Activated CD8-positive, alpha-beta memory T cell treated with anti-CD3 and anti-CD28 coated beads for 48 hours (primary cell): ENCODE measurements around the gene HSPB3.
"Not testable (repeated sequence)": the region's sequence is repeated elsewhere in the genome, so short reads cannot be mapped to it uniquely, and the experiment has no call there.

Source experiments
- DNase-seq, 3 experiments: peaks; one replicate each; pipeline ENCODE4 v3.0.0-alpha.2; 2020; ENCODE audit warnings: low read depth in 2 of 3, low spot score in 2 of 3

The HSPB3 gene

DNA sequence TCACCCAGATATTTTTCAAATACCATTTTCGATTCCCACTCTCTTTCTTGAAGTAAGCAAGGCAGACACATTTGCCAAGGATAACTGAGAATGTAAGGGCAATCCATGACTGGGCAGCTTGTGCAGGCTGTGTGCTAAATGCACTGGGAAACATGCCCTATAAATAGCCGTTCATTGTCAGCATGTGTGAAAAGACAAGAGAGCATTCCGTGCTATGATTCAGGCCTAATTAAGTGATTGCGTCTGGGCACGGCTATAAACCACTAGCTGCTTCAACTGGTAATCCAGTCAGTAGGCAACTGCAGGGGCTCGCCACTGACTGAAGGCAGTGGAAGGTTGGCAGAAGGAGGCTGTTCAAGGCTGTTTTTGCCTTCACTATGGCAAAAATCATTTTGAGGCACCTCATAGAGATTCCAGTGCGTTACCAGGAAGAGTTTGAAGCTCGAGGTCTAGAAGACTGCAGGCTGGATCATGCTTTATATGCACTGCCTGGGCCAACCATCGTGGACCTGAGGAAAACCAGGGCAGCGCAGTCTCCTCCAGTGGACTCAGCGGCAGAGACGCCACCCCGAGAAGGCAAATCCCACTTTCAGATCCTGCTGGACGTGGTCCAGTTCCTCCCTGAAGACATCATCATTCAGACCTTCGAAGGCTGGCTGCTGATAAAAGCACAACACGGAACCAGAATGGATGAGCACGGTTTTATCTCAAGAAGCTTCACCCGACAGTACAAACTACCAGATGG, at the start of gene HSPB3:
Gene HSPB3 (plus strand): TSS at position 287 of the 745 bp plus-strand sequence. CDS start 91 bp downstream, at position 378.
- no peak for DNase-seq

GRCh38 chr5:54411176-54411575, 44.3 kb upstream of the HSPB3 start:
- no peak for DNase-seq

DNA sequence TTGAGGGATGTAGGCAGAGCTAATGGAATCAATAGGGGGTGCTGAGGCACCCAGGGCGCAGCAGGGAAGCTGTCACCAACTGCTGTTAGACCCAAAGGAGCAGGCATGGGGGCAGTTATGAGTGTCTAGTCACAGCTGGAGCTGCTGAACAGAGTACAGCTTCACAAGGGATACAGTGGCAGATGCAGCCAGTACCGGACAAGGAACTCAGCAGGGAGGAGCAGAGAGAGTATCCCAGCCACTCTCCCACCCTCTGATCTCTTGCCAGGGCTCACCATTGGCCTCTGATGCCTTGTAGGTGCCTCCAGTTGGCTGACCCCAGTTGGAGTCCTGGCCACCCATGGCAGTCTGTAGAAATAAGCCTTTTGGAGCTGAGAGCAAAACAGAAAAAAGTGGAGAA, 42.6 kb upstream of the HSPB3 start:
- no peak for DNase-seq

GRCh38 chr5:54415147-54415546, 40.4 kb upstream of the HSPB3 start:
- no peak for DNase-seq

- no peak for DNase-seq
These were observed 39.5 kb upstream of the HSPB3 start for GRCh38 chr5:54415896-54416601.

- not testable (repeated sequence) for DNase-seq
These were observed 35.7 kb upstream of the HSPB3 start for GRCh38 chr5:54419573-54420423.

- not testable (repeated sequence) for DNase-seq
These were observed 35.0 kb upstream of the HSPB3 start for GRCh38 chr5:54420511-54420910.

GRCh38 chr5:54421976-54422375, 33.5 kb upstream of the HSPB3 start:
- no peak for DNase-seq

DNA sequence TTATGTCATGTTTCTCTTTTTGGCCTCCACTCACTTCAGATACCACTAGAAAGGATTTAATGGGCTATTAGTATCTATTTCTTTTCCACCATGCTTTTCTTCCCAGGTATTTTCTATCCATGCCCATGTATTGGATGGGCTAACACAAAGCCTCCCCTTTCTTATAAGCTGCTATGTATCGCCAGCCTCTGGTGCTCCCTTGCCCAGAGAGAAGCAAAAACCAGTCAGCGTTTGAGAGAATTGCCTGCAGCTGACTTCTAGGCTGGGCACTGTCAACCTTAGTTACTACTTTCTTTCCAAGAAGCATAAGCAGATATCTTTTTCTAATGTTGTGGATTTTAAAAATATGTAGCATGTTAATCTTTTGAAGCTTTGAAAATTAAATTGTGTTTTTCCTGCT, 30.2 kb upstream of the HSPB3 start:
- DNase-seq: no peak

GRCh38 chr5:54426209-54426608, 29.3 kb upstream of the HSPB3 start:
- no peak for DNase-seq

DNA sequence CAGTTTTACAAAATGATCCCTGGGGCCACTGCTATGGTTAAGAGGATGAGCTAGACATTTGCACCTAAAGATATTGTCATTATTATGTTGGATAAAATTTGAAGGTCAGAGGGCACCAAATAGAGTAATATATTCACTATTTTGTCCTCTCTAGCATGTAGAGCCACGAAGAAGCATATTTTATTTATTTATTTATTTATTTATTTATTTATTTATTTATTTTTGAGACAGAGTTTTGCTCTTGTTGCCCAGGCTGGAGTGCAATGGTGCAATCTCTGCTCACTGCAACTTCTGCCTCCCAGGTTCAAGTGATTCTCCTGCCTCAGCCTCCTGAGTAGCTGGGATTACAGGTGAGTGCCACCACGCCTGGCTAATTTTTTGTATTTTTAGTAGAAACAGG, 20.8 kb upstream of the HSPB3 start:
- DNase-seq: not testable (repeated sequence)

DNA sequence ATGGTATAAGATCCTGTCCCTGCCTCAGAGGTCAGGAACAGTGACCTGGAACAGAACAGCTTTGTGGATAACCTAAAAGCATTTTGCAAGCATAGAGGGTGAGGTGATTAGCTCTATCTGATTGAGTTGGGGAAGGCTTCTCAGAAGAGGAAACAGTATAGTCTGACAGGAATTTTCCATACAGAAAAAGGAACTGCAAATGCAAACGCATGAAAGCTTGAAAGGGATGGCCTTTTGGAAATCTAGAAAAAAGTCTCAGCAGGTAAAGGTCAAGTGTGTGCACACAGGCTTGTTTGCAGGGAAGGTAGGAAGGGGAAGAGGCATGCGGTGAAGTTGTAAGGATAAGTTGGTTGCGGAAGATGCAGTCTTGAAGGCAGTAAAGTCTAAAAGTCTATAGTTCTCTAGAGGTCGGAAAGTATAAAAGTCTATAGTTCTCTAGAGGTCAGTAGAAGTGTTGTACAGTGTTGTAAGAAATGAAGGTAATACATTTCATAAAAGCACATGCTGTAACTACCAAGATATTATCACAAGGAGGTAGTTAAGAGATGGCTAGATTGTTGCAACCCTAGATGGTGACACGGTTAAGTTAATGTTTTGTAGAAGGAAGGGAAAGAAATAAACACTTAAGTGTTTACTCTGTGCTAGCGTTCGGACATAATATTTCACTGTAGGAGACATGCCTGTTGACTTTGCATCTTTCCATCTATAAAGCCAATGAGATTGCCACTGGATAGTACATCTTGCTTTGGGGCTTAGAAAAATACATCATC, 16.7 kb upstream of the HSPB3 start:
- DNase-seq: no peak

DNA sequence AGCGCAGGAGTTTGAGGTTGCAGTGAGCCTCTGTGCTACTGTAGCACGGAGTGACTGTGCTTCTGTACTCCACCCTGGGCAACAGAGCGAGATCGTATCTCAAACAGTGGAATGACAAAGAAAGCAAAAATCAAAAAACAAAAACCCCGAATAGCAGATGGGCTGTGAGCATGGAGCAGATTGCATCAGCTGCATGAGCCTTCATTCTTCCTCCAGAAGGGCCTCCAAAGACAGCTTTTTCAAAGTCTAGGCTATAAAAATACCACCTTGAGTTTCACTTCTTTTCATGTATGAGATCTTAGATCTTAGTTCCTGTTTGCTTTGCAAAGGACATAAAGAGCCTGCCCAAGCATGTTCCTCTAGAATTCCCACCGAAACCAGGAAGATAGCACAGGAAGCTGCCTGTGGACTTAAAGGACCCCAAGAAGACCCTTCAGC, 15.0 kb upstream of the HSPB3 start:
- DNase-seq: no peak

DNA sequence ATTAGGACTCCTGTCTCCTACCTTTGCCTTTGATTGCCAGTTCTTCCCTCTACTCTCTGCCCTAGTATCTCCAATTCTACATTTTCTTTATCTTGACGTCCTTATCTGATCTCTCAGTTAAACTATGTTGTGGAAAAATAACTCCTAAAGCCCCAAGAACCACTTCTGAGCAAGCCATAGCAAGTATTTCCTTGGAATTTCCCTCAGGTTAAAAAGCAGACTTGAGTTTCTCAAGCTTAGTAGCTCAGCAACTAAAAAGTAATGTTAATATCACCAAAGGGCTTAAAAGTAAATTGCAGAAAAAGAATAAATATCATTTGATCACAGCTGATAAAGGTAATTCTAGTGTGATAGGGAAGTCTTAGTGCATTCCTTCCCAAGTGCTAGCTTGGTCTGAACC, 13.2 kb upstream of the HSPB3 start:
- no peak for DNase-seq

DNA sequence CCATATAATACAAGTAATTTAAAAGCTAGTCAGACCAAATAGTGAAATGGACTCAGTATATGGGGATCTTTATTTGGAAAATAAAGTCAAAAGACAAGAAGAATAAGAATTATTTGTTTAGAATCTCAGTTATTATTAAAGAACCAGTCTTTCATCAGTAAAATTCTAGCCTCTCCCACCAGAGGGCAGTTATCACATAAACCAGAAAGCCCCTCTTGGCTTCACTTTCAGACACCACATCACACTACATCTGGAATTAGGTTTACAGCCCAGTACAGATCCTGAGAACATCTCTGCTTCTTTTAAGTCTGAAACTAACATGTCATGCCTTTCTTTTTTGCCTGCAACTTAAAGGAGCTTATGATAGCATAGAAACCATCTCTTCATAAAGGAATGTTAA, 12.2 kb upstream of the HSPB3 start:
- no peak for DNase-seq

DNA sequence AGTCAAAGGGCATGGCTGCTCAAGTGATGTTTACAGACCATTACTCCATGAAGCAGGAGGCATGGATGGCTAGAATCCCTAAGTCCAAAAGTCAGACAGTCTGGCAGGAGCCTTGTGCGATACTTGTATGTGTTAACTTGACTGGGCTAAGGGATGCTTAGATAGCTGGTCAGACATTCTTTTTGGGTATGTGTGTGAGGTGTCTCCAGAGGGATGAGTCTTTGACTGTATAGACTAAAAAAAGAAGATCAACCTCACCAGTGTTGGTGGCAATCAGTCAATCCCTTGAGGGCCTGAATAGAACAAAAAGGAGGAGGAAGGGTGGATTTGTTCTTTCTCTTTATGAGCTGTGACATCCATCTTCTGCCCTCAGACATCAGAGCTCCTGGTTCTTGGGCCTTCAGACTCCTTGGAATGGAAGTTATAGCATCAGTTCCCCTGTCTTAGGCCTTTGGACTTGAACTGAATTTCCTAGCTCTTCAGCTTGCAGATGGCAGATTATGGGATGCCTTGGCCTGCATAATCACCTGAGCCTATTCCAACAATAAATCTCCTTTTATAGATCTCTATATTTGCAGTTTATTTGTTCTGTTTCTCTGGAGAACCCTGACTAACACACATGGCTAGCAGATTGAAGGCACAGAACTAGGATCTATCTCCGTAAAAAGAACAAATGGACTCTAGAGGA, 9.7 kb upstream of the HSPB3 start:
- no peak for DNase-seq

GRCh38 chr5:54446379-54446732, 9.1 kb upstream of the HSPB3 start:
- no peak for DNase-seq

DNA sequence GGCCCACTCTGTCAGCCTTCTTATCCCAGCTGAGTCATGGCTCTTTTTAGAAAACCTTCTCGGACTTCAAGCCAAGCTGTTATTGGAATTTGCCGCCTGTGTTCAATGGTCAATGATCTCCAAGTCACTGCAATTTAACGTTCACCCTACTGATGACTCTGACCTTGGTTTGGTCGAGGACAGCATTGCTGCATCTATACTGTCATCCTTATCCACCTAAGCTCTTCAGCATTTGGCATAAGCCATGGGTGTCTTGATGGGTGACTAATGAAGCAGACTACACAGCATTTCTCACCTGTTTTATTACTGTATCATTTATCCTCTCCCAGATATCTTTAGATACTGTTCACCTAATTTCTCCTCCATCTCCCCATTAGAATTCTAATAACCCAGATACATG, 5.6 kb upstream of the HSPB3 start:
- no peak for DNase-seq

DNA sequence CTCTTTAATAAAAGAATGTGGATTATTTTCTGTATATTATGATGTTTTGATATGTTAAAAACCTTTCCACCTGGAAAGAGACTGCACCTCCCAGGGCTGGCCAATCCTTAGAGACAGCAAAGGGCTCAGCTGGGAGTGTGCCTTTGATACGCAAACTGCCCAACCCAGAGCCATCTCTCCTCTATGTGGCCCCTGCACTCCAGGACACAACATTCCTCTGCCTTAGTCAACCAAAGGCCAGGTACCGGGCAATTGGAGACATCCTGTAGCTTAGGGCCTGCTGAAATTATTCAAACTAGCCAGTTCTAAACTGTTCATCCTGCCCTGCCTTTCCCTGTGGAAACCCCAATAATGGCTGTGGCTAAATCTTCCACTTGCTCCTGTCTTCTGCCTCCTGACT, 5.0 kb upstream of the HSPB3 start:
- no peak for DNase-seq

DNA sequence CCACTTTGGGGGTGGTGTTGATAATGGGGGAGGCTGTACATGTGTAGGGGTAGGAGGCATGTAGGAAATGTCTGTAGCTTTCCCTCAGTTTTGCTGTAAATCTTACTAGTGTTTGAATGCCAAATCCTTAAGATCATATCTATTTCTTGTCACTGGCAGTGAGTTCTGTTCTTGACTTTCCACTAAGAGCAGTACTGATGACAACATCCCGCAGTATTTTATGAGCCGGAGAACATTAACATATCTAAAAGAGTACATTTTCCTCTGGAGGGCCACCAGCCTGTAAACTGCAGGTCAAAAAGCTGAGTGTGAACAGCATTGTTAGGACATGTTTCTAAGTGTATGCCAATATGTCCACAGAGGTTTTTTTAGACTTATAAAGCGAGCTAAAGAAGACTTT, 2.5 kb upstream of the HSPB3 start:
- no peak for DNase-seq

DNA sequence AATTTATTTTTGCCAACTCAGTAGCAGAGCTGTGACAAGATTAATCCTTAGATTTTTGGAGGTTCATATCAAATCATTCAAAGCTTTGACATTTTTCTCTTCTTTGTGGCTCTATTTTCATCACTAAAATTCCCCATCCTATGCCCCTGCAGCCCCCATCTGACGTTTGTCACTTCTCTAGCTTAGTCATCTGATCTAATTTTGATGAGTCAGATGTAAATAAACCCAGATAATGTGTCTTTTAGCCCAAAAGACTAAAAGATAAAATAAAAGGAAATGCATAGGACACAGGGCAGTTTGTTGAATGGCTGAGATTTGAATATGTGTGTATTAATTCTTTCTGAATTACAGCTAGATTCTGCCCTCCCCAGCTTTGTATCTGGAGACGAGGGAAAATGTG, 897 bp upstream of the HSPB3 start:
- DNase-seq: no peak
